ENCODE measurements around the gene NEUROD1.
A peak's percentile ranks its signal among the peaks of the same experiment; 100 is the strongest.

NEUROD1 gene

GRCh38 chr2:181680937-181681811 is 857 bp upstream of the NEUROD1 start:
- DNase-seq (ENCODE audit: low spot score): no peak

GRCh38 chr2:181679544-181679979 is 755 bp downstream of the NEUROD1 start:
- DNase-seq (ENCODE audit: low spot score): no peak

- no peak for DNase-seq (ENCODE audit: low spot score)
These were observed 1.3 kb downstream of the NEUROD1 start for GRCh38 chr2:181678861-181679543.

- peak; percentile 76 for DNase-seq (ENCODE audit: low spot score)
These were observed 2.3 kb downstream of the NEUROD1 start for GRCh38 chr2:181677912-181678586.

GRCh38 chr2:181675254-181675653 is 5.1 kb downstream of the NEUROD1 start:
- DNase-seq (ENCODE audit: low spot score): no peak

GRCh38 chr2:181674461-181674860 is 5.9 kb downstream of the NEUROD1 start:
- no peak for DNase-seq (ENCODE audit: low spot score)

GRCh38 chr2:181673173-181673572 is 7.1 kb downstream of the NEUROD1 start:
- no peak for DNase-seq (ENCODE audit: low spot score)

GRCh38 chr2:181672255-181673008 is 7.9 kb downstream of the NEUROD1 start:
- DNase-seq (ENCODE audit: low spot score): no peak

GRCh38 chr2:181670632-181671031 is 9.7 kb downstream of the NEUROD1 start:
- no peak for DNase-seq (ENCODE audit: low spot score)

GRCh38 chr2:181667234-181667633 is 13.1 kb downstream of the NEUROD1 start:
- no peak for DNase-seq (ENCODE audit: low spot score)

- DNase-seq (ENCODE audit: low spot score): no peak
These were observed 18.0 kb downstream of the NEUROD1 start for GRCh38 chr2:181662287-181662686.

GRCh38 chr2:181660181-181660580 is 20.1 kb downstream of the NEUROD1 start:
- DNase-seq (ENCODE audit: low spot score): no peak

- no peak for DNase-seq (ENCODE audit: low spot score)
These were observed 21.9 kb downstream of the NEUROD1 start for GRCh38 chr2:181658444-181658843.

- no peak for DNase-seq (ENCODE audit: low spot score)
These were observed 22.9 kb downstream of the NEUROD1 start for GRCh38 chr2:181657379-181657778.

GRCh38 chr2:181656450-181657291 is 23.6 kb downstream of the NEUROD1 start, which contains the start of gene CERKL:
TSS of gene CERKL (minus strand) at chr2:181657105. CDS start at chr2:181657006, 99 bp downstream.
- peak; percentile 33 for DNase-seq (ENCODE audit: low spot score)

- no peak for DNase-seq (ENCODE audit: low spot score)
These were observed 24.8 kb downstream of the NEUROD1 start for GRCh38 chr2:181655519-181655918.

- no peak for DNase-seq (ENCODE audit: low spot score)
These were observed 30.8 kb downstream of the NEUROD1 start for GRCh38 chr2:181649436-181649979.

- no peak for DNase-seq (ENCODE audit: low spot score)
These were observed 31.7 kb downstream of the NEUROD1 start for GRCh38 chr2:181648478-181649155.

- DNase-seq (ENCODE audit: low spot score): no peak
These were observed 33.8 kb downstream of the NEUROD1 start for GRCh38 chr2:181646415-181646987.

- no peak for DNase-seq (ENCODE audit: low spot score)
These were observed 37.2 kb downstream of the NEUROD1 start for GRCh38 chr2:181643151-181643550.

Data from HuH-7.5 (cell line).